MCF 10A (cell line): ENCODE data around the gene ASB7. TPM values are rescaled to one million over a fixed set of nuclear protein-coding genes. Genes with fewer than 3 reads are reported as not detected.

Source experiments
- BruUV-seq: library from RNA; stranded (reverse); fragments of 400-500 nt; replicated peaks from 2 replicates; lab custom pipeline; 2021; lab: Mats Ljungman, UMichigan
- CTCF ChIA-PET: fragments of 300-600 bp; sonication (Branson Sonifier 250); formaldehyde crosslinking; extraction: SDS; loops from one replicate; lab custom pipeline; 2021; ENCODE audit warnings: antibody characterized with exemption, inconsistent platforms; lab: Yijun Ruan, JAX
- POLR2A ChIA-PET: fragments of 300-600, 350-650 bp; sonication (Branson Sonifier 250); formaldehyde crosslinking; extraction: SDS; loops from one replicate; lab custom pipeline; 2020; ENCODE audit warnings: antibody characterized with exemption, inconsistent platforms; lab: Yijun Ruan, JAX
- DNase-seq: peaks from one replicate; pipeline ENCODE4 v3.0.0-alpha.2; 2018; ENCODE audit not compliant: unreplicated experiment
- H3K27ac Mint-ChIP-seq: one replicate; pipeline ENCODE4 v1.8.0; 2022; ENCODE audit warnings: mild to moderate bottlenecking, low read depth, mixed read lengths; ENCODE audit not compliant: unreplicated experiment
- H3K27me3 Mint-ChIP-seq: one replicate; pipeline ENCODE4 v1.8.0; 2022; ENCODE audit warnings: mixed read lengths; ENCODE audit not compliant: insufficient read depth, unreplicated experiment
- H3K36me3 Mint-ChIP-seq: one replicate; pipeline ENCODE4 v1.8.0; 2022; ENCODE audit warnings: mild to moderate bottlenecking, moderate library complexity, mixed read lengths; ENCODE audit not compliant: insufficient read depth, unreplicated experiment
- H3K4me1 Mint-ChIP-seq: one replicate; pipeline ENCODE4 v1.8.0; 2022; ENCODE audit warnings: mixed read lengths; ENCODE audit not compliant: insufficient read depth, unreplicated experiment
- H3K4me3 Mint-ChIP-seq: one replicate; pipeline ENCODE4 v1.8.0; 2022; ENCODE audit warnings: mild to moderate bottlenecking, moderate library complexity, mixed read lengths; ENCODE audit not compliant: unreplicated experiment
- H3K9me3 Mint-ChIP-seq: one replicate; pipeline ENCODE4 v1.8.0; 2022; ENCODE audit warnings: mixed read lengths; ENCODE audit not compliant: unreplicated experiment
- intact Hi-C: fragments of 100-400 bp; cut with micrococcal nuclease; formaldehyde crosslinking; loops from 2 replicates; pipeline ENCODE4 v1.14.1; 2022
- total RNA-seq: library from RNA; stranded (reverse); gene quantifications from 2 replicates; pipeline ENCODE4 v1.2.3, GENCODE V29; 2022
- TF ChIP-seq, protein P1 (sequence below): fragments of 200-600 bp; IDR thresholded peaks from one replicate; pipeline ENCODE4 v1.8.0; 2022; ENCODE audit warnings: antibody characterized with exemption, mild to moderate bottlenecking; ENCODE audit not compliant: unreplicated experiment

The ASB7 gene
- total RNA-seq, 1 experiment from 2014 or later = 14.3 TPM

DNA sequence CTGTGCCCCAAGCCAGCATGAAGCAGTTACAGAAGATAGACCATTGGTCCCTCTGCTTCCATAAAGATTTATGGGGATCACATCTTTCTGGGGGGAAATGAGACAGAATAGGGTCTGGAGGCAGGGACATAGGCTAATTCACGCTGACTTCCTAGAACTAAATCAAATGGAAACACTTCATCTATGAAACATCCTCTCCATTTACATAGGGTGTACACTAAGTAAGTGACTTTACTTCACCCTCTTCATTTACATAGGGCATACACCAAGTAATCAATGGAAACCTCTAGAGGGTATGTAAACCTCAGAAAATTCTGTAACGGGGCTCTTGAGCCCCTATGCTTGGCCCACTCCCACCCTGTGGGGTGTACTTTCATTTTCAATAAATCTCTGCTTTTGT, 10.6 kb upstream of the ASB7 start:
- BruUV-seq = no TSS peak
- no peak overlapping the region for H3K4me3 Mint-ChIP-seq
- no peaks in the 10 kb centered on the region for H3K27me3 Mint-ChIP-seq
- no peaks in the 10 kb centered on the region for H3K36me3 Mint-ChIP-seq
- ChIA-PET CTCF (interaction anchor here (1.1 kb wide), 1 partner anchor 242 kb away, joined by 3 read pairs; no protein-coding TSS in a partner anchor), POLR2A (interaction anchor here (1.2 kb wide), 1 partner anchor 10 kb away, joined by 5 read pairs; the partner anchor contains the start of genes ASB7 and LINS1)
- H3K27ac Mint-ChIP-seq = no peak overlapping the region
- no peaks in the 10 kb centered on the region for H3K9me3 Mint-ChIP-seq
- DNase-seq = no peak
- intact Hi-C loops = no loop called here
- TF ChIP-seq, protein P1, sequence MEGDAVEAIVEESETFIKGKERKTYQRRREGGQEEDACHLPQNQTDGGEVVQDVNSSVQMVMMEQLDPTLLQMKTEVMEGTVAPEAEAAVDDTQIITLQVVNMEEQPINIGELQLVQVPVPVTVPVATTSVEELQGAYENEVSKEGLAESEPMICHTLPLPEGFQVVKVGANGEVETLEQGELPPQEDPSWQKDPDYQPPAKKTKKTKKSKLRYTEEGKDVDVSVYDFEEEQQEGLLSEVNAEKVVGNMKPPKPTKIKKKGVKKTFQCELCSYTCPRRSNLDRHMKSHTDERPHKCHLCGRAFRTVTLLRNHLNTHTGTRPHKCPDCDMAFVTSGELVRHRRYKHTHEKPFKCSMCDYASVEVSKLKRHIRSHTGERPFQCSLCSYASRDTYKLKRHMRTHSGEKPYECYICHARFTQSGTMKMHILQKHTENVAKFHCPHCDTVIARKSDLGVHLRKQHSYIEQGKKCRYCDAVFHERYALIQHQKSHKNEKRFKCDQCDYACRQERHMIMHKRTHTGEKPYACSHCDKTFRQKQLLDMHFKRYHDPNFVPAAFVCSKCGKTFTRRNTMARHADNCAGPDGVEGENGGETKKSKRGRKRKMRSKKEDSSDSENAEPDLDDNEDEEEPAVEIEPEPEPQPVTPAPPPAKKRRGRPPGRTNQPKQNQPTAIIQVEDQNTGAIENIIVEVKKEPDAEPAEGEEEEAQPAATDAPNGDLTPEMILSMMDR = no peak
- peaks cover 8% of the 10 kb centered on the region for H3K4me1 Mint-ChIP-seq

DNA sequence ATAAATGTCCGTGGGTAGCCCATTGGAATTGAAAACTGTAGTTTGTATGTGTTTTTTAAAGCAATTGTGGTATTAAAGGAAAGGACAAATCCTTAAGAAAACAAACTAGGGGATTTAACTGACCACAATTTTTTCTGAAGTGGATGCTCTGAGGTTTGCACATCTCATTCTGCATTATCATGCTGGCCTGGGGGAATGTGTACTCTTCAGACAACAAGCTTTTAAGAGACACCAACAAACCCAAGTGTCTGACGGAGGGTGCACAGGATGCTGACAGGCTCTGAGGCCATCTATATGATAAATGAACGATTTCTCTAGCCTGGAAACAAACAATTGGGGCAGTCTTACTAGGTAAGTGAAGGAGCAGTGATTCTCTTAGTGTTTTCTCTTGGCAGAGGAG, 9.5 kb upstream of the ASB7 start:
- Mint-ChIP-seq H3K27ac (no peak overlapping the region), H3K4me1 (peaks cover 19% of the 10 kb centered on the region), H3K27me3 (no peaks in the 10 kb centered on the region), H3K36me3 (no peaks in the 10 kb centered on the region), H3K4me3 (no peak overlapping the region), H3K9me3 (no peaks in the 10 kb centered on the region)
- ChIA-PET CTCF (interaction anchor here (0.8 kb wide), 1 partner anchor 21 kb away, joined by 3 read pairs; no protein-coding TSS in a partner anchor), POLR2A (interaction anchor here (1.2 kb wide), 1 partner anchor 9 kb away, joined by 5 read pairs; the partner anchor contains the start of genes ASB7 and LINS1)
- BruUV-seq = no TSS peak
- no peak for DNase-seq
- intact Hi-C loops = no loop called here
- TF ChIP-seq, protein P1 = no peak

DNA sequence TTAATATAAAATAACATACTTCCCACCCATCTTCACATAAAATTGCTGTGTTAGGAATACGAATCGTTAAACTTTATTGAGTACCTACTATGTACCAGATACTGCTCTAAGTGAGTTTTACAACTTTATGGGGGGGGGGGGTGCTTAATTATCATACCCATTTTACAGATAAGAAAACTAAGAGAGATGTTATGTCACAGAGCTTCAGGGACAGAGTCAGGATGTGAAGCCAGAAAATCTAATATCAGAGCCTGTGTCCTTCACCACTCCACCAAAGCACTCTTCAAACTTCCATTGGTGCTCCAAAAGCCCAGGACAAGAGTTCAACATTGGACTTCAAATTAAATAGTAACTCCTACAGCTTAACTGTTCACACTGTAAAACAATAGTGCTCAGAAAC, 9.0 kb upstream of the ASB7 start:
- H3K4me1 Mint-ChIP-seq = peaks cover 22% of the 10 kb centered on the region
- TF ChIP-seq, protein P1 = no peak
- ChIA-PET POLR2A (no interaction called here), CTCF (interaction anchor here (0.8 kb wide), 1 partner anchor 21 kb away, joined by 3 read pairs; no protein-coding TSS in a partner anchor)
- no peak for DNase-seq
- intact Hi-C loops = no loop called here
- no peaks in the 10 kb centered on the region for H3K27me3 Mint-ChIP-seq
- no peak overlapping the region for H3K27ac Mint-ChIP-seq
- no TSS peak for BruUV-seq
- no peak overlapping the region for H3K4me3 Mint-ChIP-seq
- no peaks in the 10 kb centered on the region for H3K36me3 Mint-ChIP-seq
- no peaks in the 10 kb centered on the region for H3K9me3 Mint-ChIP-seq

DNA sequence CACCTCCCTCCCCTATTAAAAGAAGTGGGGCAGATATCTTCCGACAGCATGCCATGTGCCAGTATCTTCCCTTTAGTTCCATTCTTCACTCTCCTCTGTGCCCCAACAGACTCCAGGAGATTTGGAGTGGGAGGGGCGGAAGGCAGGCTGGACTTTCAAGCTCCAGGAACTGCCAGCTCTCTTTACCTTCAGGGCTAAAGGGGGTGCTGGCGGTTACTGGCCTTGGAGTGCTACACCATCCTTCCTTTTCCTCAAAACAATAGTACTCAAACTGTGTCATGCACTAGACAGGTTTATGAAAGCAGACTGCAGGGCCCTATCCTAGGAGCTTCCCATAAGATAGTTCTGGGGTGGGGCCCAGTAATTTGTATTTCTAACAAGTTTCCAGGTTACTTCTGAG, 6.4 kb upstream of the ASB7 start:
- ChIA-PET CTCF (interaction anchor here (0.6 to 1.2 kb wide), 5 partner anchors 245 to 984 kb away, joined by 3 to 4 read pairs (median 3); no protein-coding TSS in a partner anchor), POLR2A (interaction anchor here (0.6 to 1.4 kb wide), 2 partner anchors 10 to 1002 kb away, joined by 3 to 6 read pairs; no protein-coding TSS in a partner anchor)
- TF ChIP-seq, protein P1 = no peak
- peak overlapping the region; percentile 87 for H3K27ac Mint-ChIP-seq
- H3K9me3 Mint-ChIP-seq = no peaks in the 10 kb centered on the region
- no TSS peak for BruUV-seq
- no peaks in the 10 kb centered on the region for H3K36me3 Mint-ChIP-seq
- peak overlapping the region; percentile 62 for H3K4me3 Mint-ChIP-seq
- peaks cover 22% of the 10 kb centered on the region for H3K4me1 Mint-ChIP-seq
- DNase-seq = no peak
- intact Hi-C loops = no loop called here
- H3K27me3 Mint-ChIP-seq = no peaks in the 10 kb centered on the region
